IPS DF 19.7 (cell line): Measurements from ENCODE around the gene HMGCLL1.

ENCODE experiments used
- DNase-seq: peaks from one replicate; pipeline ENCODE4 v3.0.0-alpha.2; 2013; ENCODE audit warnings: low read depth, low spot score

The HMGCLL1 gene

DNA sequence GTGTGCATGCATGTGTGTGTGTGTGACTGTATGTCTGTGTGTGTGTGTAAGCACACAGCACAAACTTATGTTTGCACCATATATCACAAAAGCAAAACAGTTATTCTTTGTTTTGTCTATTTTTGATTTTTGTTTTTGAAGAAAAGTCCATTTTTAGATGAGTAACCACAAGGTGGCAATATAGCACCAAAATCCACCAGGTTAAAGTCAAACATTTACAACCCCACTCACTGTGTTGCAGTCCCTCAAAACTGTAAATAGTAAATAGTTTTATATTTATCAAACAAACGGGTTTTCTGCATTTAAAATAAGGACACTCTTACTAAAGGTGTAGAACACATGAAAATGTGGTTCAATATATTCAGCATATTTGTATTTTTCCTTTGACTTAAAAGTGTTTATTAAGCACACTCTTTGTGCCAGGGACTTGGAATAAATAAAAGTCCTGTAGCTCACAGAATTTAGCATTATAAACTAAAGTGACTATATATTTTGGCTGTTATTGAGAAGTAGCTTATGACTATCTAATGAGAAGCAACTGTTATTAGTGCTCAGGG is 133.3 kb downstream of the HMGCLL1 start:
- DNase-seq: no peak

- DNase-seq: no peak
Measured at GRCh38 chr6:55443238-55444134, 135.5 kb downstream of the HMGCLL1 start.

DNA sequence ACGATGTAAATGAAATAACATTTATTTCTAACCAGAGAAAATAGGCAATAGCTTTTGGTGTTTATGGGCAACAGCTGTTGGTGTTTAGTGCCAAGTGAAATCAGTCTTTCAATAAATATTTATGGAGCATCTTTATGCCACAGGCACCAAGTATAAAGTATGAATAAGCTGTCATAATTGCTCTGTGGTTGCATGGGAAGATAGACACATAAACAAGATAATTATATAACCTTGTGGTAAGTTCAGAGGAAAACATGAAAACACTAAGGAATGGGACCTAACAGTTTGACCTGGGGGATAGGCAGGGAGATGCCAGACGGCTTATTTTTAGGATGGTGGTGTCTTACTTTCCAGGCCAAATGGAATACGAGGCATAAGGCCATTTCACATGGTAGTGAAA is 140.8 kb downstream of the HMGCLL1 start:
- no peak for DNase-seq

DNA sequence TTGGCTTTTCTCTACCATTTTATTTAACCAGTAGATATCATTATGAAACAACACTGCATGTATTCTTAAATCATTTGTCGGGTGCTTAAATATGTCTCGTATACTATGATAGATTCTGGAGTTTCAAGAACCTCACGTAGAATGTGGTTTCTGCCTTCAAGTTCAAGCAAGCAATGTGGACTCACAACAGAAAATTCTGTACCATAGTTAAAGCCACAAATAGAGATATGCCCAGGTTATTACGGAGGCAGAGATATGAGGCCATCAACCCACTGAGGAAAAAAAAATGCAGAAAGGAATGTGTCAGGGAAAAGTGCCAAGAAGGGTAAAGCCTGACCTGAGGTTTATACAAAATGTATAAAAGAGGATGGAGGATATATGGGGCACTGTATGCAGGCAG is 141.9 kb downstream of the HMGCLL1 start:
- DNase-seq: no peak

DNA sequence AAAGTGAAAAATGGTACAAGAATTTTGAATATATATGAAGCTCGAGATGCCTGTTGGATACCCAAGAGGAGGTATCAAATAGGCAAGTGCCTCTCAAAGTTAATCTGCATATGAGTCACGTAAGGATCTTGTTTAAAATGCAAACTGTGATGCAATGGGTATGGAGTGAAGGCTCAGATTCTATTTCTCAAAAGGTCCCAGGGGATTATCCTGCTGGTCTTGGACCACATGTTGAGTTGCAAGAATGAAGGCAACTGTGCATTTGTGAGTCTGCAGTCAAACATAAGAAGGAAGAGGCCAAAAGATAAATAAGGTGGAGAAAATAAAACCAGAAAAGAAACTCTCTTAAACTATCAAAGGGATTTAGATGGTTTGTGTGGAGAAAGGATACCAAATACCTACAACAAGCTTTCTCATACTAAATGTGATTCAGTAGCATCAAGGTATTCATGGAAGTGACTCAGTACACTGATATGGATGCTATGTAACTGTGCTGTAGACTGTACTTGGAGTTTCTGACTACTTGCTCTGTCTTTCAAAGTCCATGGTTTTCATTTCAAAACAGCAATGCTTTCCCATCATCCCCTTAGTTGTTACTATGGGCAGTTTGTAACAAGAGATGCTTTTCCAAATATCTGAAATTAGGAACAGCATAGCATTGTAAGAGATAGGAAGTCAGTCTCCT is 145.4 kb downstream of the HMGCLL1 start:
- no peak for DNase-seq

DNA sequence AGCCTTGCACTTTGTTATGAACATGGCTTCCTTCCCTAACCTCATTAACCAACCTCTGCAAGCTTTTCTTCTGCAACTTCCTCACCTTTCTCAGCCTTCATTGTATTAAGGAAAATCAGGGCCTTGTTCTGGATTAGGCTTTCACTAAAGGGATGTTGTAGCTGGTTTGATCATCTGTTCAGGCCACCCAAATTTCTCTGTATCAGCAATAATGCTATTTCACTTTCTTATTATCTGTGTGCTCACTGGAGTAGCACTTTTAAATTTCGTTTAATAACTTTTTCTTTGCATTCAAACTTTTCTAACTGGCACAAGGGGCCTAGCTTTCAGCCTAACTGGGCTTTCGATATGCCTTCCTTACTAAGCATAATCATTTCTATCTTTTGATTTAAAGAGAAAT is 155.1 kb downstream of the HMGCLL1 start:
- no peak for DNase-seq

- no peak for DNase-seq
Measured at GRCh38 chr6:55410674-55411073, 168.3 kb downstream of the HMGCLL1 start.

- DNase-seq: no peak
Measured at GRCh38 chr6:55405474-55406235, 173.3 kb downstream of the HMGCLL1 start.

GRCh38 chr6:55399351-55399750 is 179.6 kb downstream of the HMGCLL1 start:
- no peak for DNase-seq

DNA sequence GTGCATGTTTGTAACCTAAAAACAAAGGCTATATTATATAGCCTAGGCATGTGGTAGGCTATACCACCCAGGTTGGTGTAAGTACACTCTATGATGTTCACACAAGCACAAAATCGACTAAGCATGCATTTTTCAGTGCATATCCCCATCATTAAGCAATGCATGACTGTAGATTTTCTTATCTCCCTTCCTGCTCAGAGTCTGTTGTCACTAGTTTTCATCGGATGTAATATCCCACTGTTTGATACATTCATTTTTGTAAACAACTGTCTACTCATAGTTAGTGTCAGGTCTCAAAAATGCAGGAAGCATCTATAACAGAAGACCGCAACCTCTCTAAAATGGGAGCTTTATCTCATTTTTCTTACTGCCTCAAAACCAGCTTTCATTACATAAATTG is 181.0 kb downstream of the HMGCLL1 start:
- no peak for DNase-seq

GRCh38 chr6:55395871-55396270 is 183.1 kb downstream of the HMGCLL1 start:
- DNase-seq: no peak

DNA sequence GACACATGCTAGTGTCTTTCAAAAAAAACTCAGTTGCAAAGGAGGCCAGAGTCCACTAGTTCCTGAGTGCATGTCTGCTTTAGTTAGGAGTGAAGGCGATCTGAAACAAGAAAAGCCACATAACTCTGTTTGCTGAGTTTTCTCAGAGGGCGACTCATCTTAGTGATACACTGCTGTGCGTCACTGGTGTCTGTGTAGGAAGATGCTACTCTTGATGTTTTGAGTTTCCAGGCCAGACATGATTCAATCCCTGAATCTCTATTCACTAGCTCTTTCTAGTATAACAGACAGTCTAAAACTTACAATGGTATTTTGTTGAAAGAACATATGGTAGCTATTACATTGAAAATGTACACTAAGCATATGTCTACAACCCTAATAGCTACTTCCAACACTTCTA is 190.8 kb downstream of the HMGCLL1 start:
- DNase-seq: no peak
